NCI-H128 (cell line): Measurements from ENCODE around the gene SPEG.

Source experiments
- DNase-seq: peaks from one replicate; lab custom pipeline; 2025; ENCODE audit not compliant: unreplicated experiment; lab: John Stamatoyannopoulos, UW

SPEG gene

DNA sequence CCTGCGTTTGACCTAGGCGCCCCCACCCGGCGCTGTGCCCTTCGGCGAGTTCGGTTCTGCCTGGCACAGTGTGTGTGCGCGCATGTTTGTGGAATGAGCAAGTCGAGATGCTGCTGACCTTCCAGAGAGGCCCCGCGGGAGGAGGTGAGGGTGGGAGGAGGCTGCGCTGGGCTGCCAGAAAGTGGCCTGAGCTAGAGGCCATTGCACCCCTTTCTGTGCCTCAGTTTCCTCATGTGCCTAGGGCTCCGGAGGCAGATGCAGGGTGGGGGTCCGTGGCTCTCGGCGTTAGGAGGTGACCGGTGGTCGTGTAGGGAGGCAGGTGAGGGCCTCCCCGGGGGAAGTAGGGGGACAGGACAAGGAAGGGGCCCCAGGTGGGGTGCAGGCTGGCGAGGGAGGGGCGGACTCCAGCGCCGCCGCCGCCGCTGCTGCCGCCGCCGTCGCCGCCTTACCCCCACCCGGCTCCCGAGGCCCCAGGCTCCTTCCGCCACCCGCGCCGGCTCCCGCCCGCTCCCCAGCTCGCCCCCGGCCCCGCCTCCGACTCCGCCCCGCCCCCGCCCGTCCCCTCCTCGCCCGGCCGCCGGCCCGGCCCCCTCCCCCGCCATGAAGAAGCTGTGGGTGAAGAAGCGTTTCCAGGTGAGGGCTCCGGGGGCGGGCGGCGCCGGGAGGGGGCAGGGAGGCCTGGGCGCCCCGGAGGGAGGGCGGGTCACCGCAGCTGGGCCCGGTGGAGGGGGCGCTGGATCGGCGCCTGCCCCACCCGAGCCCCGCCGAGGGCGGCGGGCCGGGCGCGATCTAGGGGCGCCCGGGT is 7.0 kb downstream of the SPEG start:
- DNase-seq = no peak

DNA sequence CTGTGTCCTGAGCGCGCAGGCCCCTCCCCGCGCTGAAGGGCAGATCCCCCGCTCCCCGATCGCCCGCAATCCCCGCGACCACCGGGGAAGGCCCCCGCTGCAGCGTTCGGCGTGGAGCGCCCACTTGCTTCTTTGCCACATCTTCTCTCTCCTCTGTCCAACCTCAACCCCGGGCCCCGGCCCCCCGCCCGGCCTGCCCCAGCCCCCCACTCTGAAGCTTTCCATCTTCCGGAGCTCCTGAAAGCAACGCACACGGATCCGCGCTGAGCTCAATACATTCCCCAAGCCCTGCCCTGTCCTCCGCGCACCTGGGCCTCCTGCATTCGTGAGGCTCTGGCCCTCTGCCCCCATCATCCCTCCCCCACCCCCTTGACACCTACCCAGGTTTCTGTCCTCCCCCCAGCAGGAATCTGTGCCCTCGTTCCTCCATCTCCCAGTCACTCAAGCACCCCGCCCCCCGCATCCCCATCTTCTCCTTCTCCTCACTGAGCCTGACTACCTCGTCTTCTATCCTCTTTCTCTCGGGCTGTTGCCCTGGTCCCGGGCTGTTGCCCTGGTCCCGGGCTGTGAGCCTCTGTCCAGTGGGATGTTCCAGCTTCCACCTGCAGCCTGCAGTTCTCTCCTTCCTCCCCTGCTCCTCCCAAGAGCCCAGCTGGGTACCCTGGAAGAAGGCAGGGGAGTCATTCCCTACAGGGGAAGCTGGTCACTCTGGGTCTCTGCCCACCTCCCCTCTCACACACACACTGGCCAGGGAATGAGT is 7.8 kb downstream of the SPEG start:
- DNase-seq = no peak

DNA sequence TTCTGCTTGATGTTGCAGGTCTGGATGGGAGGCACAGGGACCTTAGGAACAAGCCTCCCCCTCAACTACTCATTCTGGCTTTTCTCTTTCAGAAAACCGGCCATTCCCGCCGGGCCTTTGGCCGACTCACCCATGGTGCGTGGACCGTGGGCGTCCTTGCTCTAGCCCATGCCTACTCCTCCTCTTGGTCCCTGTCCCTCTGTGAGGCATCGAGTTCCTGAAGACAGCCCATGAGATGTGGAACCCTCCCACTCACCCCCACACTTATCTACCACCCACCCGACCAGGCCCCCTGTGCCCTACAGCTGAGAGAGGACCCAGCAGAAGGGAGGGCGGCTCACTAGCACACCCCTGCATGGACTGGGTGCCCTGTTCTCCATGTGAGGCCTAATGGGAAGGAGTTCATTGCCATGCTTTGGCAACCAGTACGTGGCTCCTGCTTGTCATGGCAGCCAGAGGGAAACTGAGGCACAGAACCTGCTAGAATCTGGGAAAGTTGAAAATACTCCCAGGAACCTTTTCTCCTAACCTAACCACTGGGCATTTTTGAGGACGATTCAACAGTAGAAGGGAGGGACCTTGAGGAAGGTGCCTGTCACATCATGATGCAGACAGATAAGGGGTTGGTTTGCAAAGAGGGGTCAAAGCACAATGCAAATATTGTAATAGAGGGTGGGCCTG is 8.5 kb downstream of the SPEG start:
- no peak for DNase-seq

DNA sequence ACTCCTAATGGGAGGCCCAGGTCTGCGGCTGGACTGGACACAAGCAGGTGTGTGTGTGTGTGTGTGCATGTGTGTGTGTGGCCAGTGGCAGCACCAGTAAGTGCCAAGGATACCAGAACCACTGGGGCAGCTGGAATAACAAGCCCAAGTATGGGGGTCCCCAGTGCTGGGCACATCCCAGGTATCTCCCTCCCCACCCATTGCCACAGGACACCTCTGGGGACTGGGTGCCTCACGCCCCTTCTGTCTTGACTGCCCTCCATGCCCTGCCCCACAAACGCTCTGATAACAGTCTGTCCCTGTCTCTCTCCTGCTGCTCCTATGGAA is 9.0 kb downstream of the SPEG start:
- DNase-seq = no peak

DNA sequence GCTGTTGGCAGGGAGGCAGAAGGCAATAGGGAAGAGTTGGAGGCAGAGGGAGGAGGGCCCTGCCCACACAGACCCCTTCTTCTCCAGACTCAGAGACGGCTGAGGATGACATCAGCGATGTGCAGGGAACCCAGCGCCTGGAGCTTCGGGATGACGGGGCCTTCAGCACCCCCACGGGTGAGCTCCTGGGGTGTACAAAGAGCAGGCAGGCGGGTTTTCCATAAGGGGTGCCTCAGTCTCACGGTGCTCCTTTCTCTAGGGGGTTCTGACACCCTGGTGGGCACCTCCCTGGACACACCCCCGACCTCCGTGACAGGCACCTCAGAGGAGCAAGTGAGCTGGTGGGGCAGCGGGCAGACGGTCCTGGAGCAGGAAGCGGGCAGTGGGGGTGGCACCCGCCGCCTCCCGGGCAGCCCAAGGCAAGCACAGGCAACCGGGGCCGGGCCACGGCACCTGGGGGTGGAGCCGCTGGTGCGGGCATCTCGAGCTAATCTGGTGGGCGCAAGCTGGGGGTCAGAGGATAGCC is 10.0 kb downstream of the SPEG start:
- DNase-seq = no peak

DNA sequence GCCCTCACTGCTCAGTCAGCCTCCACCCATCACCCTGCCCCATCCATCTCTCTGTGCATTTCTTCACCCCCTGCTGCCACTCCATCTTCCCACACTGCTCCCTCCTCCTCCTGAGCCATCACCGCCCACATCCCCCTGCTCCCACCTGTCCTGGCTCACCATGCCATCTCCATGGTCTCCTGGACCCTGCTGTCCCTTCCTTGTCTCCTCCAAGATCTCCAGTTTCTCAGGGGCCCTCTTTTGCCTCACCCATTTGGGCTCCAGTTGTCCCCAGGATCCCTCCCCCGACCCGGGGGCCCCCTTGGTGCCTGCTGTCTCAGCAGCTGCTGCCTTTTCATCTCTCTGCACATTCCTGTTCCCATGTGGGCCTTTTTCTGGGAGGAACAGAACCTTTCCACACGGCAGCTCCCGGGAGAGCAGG is 10.6 kb downstream of the SPEG start:
- no peak for DNase-seq

DNA sequence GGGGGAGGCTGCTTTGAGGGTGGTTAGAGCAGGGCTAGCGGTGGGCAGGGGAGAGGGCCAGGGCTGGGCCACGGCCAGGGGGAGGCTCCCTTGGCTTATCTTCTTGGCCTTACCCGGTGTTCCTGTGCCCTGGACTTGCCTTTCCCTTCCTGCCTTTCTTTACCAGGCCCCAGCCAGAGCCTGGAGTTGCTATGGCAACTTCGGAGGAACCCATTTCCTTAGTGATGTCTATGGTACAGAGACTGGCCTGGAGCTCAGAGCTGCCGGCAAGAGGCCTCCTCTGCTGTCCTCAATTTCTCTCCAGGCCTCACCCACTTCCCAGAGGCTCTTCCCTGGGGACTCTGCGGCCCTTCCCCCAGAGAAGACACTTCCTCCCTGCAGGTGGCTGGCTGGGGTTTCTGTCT is 11.5 kb downstream of the SPEG start:
- no peak for DNase-seq

DNA sequence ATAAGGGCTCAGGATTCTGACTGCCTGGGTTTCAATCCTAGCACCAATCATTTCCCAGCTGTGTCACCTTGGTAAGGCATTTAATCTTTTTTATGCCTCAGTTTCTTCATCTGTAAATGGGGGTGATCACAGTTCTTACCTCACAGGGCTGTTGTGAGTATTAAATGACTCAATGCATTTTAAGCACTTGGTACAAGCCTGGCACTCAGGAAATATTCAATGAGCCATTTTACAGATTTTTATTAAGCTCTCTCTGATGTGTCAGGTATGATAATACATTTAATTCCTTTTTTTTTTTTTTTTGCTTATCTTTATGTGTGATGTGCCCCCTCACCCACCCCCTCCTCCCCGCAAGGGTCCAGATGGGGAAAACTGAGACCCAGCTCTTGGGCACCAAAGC is 12.0 kb downstream of the SPEG start:
- DNase-seq = no peak

DNA sequence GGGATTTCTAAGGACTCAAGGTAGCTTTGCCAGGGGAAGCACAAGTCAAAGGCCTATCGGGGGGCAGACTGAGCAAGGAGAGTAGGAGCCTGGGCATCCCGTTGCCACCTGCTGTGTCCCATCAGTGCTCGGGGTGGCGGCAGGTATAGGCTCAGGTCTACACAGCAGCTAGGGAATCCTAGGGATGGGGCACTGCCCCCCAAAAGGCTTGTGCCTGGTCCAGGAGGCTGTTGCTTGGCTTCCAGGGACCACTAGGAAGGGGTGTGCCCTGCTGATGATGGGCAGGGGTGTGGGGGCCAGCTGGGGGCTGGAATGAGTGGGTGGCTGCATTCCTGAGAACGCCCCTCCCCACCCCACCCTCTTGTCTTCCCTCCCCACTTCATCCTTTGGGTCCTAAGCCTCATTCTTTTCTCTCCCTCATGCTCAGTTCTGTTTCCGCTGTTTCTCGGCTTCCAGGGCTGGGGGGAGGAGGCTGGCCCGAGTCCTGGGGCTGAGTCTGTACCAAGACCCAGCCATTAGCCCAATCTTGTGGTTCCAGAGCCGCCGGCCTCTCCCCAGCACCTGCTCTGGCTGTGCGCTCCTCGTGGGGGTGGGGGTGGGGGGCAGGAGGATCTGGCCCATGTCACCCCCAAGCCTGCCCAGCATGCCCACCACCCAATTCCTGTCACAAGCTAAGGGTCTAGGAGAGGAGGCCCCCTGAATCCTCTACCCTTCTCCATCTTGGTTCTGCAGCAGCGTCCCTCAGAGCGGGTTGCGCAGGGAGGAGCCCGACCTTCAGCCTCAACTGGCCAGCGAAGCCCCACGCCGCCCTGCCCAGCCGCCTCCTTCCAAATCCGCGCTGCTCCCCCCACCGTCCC is 12.8 kb downstream of the SPEG start:
- DNase-seq = no peak

DNA sequence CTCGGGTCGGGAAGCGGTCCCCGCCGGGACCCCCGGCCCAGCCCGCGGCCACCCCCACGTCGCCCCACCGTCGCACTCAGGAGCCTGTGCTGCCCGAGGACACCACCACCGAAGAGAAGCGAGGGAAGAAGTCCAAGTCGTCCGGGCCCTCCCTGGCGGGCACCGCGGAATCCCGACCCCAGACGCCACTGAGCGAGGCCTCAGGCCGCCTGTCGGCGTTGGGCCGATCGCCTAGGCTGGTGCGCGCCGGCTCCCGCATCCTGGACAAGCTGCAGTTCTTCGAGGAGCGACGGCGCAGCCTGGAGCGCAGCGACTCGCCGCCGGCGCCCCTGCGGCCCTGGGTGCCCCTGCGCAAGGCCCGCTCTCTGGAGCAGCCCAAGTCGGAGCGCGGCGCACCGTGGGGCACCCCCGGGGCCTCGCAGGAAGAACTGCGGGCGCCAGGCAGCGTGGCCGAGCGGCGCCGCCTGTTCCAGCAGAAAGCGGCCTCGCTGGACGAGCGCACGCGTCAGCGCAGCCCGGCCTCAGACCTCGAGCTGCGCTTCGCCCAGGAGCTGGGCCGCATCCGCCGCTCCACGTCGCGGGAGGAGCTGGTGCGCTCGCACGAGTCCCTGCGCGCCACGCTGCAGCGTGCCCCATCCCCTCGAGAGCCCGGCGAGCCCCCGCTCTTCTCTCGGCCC is 13.6 kb downstream of the SPEG start:
- no peak for DNase-seq

DNA sequence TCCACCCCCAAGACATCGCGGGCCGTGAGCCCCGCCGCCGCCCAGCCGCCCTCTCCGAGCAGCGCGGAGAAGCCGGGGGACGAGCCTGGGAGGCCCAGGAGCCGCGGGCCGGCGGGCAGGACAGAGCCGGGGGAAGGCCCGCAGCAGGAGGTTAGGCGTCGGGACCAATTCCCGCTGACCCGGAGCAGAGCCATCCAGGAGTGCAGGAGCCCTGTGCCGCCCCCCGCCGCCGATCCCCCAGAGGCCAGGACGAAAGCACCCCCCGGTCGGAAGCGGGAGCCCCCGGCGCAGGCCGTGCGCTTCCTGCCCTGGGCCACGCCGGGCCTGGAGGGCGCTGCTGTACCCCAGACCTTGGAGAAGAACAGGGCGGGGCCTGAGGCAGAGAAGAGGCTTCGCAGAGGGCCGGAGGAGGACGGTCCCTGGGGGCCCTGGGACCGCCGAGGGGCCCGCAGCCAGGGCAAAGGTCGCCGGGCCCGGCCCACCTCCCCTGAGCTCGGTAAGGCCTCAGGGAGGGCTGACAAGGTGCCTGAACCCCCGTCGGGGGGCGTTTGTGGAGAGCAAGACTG is 14.2 kb downstream of the SPEG start:
- no peak for DNase-seq

DNA sequence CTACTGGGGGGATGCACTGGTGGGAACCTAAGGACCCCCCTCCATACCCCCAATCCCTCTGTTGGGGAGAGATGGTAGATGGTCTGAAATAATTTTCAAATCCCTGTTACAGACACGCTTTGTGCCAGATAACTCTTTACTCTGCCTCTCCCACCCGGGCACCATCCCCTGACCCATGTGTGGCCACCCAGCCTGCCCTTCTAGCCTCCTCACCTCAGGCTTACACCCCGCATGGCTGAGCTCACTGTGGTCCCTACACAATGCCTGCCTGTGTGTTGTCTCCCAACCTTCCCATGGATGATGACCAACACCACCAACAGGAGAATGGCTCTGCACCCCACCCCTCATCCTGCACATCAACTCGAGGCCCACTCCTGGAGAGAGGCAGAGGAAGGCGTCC is 15.0 kb downstream of the SPEG start:
- no peak for DNase-seq

DNA sequence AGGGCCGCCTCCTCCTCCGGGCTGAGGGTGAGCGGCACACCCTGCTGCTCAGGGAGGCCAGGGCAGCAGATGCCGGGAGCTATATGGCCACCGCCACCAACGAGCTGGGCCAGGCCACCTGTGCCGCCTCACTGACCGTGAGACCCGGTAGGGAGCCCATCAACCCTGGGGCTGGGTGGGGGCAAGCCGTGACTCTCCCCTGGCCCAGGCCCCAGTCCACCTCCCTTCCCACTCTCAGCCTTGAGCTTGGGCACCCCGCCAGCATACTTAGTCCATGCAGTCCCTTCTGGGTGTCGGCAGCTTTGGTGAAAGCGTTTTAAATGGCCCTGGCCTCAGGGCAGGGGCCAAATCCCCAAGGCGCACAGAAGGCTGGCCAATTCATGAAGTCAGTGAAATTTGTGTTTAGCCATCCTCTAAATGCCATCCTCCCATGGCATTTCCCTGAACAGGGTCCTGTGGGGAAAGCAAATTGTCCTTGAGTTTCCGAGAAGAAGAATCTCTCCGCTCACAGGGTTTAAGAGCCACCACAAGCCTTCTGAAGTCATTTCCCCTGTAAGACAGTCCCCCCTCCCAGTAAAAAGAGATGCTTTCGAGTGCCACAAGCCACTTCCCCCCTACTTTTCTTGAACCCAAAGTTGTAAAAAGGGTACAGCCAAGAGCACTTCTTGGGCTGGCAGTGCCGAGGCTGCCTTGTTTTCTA is 17.2 kb downstream of the SPEG start:
- DNase-seq = no peak

DNA sequence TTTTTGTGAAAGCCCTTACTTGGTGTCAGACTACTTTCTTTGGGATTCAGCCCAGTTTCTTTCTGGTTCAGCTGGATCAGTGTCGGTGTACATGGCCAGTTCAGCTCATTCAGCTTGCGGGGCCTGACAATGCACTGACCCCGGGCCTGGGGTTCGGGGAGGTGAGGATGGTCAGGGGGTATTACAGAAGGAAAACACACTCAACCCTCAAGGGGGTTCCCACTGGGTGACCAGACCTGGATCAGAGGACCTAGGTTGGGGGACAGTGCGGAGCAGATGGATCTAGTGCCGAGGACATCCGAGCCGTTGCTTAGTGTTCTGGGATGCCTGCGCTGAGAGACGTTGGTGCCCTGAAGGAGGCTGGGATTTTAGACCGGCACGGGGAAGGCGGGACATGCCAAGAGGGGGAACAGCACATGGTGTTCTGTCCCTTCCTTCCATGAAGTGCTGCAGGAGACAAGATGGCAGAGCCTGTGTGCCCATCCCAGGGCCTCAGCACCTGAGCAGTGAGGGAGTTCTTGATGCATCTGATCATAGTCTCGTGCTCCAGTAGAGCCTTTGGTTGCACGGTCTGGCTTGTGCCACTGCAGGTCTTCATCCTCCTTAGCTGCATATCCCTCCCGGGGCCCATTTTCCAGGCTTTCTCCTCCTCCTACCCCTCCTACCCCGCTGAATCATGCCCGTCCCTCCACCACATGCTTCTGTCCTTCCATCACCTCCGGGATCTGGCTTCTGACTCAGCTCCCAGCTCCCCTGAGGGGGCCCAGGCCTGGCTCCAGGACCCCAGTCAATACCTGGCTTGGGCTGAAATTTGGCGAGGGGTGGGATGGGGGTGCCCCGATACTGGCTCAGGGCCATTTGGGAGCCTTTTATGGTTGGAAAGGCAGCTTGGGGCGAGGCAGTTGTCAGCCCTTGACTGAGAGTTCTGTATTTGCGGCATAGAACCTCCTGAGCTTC is 18.0 kb downstream of the SPEG start:
- DNase-seq = no peak

DNA sequence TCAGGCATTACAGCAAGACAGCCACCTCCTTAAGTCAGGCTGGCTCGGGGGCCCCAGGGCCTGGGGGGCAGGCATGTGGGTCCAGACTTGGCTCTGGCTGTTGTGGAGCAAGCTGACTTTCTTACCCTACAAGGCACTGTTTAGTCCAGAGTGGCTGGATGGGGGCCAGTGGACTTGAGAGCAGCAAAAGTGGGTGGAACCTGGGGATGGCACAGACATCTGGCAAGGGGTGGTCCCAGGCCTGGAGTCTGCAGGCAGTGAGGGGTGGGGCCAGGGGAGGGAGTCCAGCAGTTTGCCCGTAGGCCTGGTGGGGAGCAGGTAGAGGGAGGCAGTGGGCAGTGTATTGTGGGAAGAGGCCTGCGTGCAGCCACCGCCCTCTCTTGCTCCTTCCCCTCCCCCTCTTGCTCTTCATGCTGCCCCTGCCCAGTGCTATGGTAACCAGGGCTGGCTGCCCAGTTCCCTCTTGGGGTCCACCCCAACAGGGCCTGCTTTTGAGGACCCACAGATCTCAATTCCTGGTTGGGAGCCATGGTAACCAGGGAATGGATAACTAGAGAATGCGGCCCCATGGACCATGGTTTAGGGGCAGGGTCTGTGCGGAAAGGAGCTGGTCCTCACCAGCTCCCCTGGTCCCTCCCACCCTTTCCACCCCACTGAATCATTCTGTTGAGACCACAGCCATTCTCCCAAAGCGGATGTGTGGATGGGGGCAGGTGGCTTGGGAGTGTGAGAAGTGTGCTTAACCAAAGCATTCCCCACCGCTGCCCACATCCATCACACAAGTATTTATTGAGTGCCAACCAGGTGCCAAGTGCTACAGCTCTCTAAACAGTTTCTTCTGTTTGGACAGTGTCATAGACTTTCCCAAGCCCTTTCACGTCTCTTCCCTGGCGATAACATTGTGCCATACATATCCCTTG is 19.3 kb downstream of the SPEG start:
- no peak for DNase-seq

DNA sequence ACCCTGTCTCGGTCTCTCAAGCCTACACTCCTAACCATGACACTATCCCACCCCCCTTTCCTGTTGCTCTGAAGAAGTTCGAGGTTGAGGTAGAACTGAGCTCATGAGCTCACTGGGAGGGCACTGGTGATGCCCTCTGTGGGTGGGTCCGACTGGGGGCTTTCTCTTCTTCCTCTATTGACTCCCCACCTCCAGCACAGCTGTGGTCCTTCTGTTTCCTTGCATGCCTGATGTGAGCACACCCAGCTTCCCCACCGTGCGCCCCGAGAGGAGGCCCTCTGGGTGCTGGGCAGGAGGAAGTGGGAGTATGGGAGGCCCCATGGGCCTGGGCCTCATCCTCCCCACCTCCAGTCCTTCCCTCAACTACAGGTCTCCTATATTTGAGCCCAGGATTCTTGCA is 20.9 kb downstream of the SPEG start:
- no peak for DNase-seq

DNA sequence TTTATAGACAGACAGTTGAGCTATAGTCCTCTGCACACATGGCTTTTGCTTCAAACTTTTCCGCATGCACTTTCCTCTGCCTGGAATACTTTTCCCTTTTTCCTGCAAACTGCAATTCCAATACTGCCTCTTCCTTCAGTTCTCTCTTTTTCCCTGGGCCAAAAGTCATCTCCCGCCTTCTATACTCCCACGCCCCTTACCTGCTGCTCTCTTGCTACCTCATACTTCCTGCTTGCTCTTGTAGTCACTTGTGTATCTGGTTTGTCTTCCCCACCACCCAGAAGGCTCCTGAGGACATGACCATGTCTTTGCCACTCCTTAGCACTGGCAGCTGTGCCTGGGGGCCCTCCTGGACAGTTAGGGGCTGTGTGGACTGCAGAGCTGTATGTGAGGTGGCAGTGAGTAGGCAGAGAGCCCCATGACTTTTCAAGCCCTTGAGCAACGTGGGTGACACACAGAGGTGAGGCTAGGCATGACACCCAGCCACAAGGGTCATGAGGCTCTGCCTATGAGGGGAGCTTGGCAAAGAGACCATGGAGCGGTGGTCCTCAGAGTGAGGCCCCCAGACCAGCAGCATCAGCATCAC is 23.2 kb downstream of the SPEG start:
- no peak for DNase-seq
